Stimulated activated effector memory CD8-positive, alpha-beta T cell treated with anti-CD3 and anti-CD28 coated beads, Interleukin-12 subunit alpha, Interleukin-12 subunit beta, amount 100 ng/mL, for 72 hours (primary cell): ENCODE results near the gene AP1S3.

Source experiments
- ATAC-seq: fragments of 150-1000 bp; cut with Tn5 transposase; 2 replicates; pipeline ENCODE4 v1.10.0; 2021
- DNase-seq, 2 donors: peaks; one replicate each; pipeline ENCODE4 v3.0.0; 2021 to 2022; ENCODE audit warnings: low spot score in 2 of 2
- H3K27ac Mint-ChIP-seq: one replicate; pipeline ENCODE4 v1.8.0; 2022; ENCODE audit warnings: mild to moderate bottlenecking, mixed read lengths
- H3K36me3 Mint-ChIP-seq: one replicate; pipeline ENCODE4 v1.8.0; 2022; ENCODE audit warnings: mild to moderate bottlenecking, mixed read lengths
- H3K4me1 Mint-ChIP-seq: one replicate; pipeline ENCODE4 v1.8.0; 2022; ENCODE audit warnings: mixed read lengths
- H3K4me3 Mint-ChIP-seq: one replicate; pipeline ENCODE4 v1.8.0; 2022; ENCODE audit warnings: mild to moderate bottlenecking, mixed read lengths
- H3K9me3 Mint-ChIP-seq: one replicate; pipeline ENCODE4 v1.8.0; 2022; ENCODE audit warnings: mixed read lengths

AP1S3 gene

GRCh38 chr2:223711596-223712326 is 125.6 kb downstream of the AP1S3 start:
- H3K4me1 Mint-ChIP-seq = no peaks in the 10 kb centered on the region
- no peaks in the 10 kb centered on the region for H3K36me3 Mint-ChIP-seq
- no peaks in the 10 kb centered on the region for H3K9me3 Mint-ChIP-seq
- H3K27ac Mint-ChIP-seq = no peak overlapping the region
- H3K4me3 Mint-ChIP-seq = no peak overlapping the region
- ATAC-seq (no peak), DNase-seq (no peak)
